Fibroblast of the aortic adventitia (primary cell): ENCODE measurements around the gene KLF7. TPM values are rescaled to one million over a fixed set of nuclear protein-coding genes. Genes with fewer than 3 reads are reported as not detected.
A peak's percentile ranks its signal among the peaks of the same experiment; 100 is the strongest.

Source experiments
- DNase-seq: peaks from one replicate; pipeline ENCODE4 v3.0.0-alpha.2; 2010; ENCODE audit warnings: low read depth
- H3K4me3 ChIP-seq: 2 replicates; pipeline ENCODE4 v1.5.1; 2011; ENCODE audit warnings: low read depth, mild to moderate bottlenecking, control low read depth, low read length, moderate library complexity
- CTCF ChIP-seq: IDR thresholded peaks from 2 replicates; pipeline ENCODE4 v1.5.1; 2011; ENCODE audit warnings: mild to moderate bottlenecking, low read length, control low read depth, inconsistent platforms; ENCODE audit not compliant: insufficient read depth
- total RNA-seq: library from RNA; depleted of rRNA; stranded (reverse); fragments of >200 nt; gene quantifications from 2 replicates; pipeline ENCODE4 v1.2.3, GENCODE V29; 2012; ENCODE audit warnings: low replicate concordance

The KLF7 gene
- total RNA-seq, 1 donor, result 38.5 TPM

- H3K4me3 ChIP-seq, result no peak overlapping the region
- no peak for TF ChIP-seq CTCF
- peak; percentile 69 for DNase-seq
Measured at GRCh38 chr2:207184348-207184747, 18.6 kb upstream of the KLF7 start.

- no peak overlapping the region for H3K4me3 ChIP-seq
- peak; percentile 50 for DNase-seq
- TF ChIP-seq CTCF, result no peak
Measured at GRCh38 chr2:207183506-207183905, 17.8 kb upstream of the KLF7 start.

GRCh38 chr2:207182911-207183310 is 17.2 kb upstream of the KLF7 start:
- peak; percentile 55 for DNase-seq
- no peak overlapping the region for H3K4me3 ChIP-seq
- no peak for TF ChIP-seq CTCF

- no peak overlapping the region for H3K4me3 ChIP-seq
- no peak for TF ChIP-seq CTCF
- DNase-seq, result no peak
Measured at GRCh38 chr2:207181526-207182274, 16.0 kb upstream of the KLF7 start.

GRCh38 chr2:207180741-207181140 is 15.0 kb upstream of the KLF7 start:
- no peak overlapping the region for H3K4me3 ChIP-seq
- no peak for TF ChIP-seq CTCF
- peak; percentile 17 for DNase-seq

- no peak for TF ChIP-seq CTCF
- H3K4me3 ChIP-seq, result no peak overlapping the region
- no peak for DNase-seq
Measured at GRCh38 chr2:207176247-207176646, 10.5 kb upstream of the KLF7 start.

- DNase-seq, result no peak
- no peak for TF ChIP-seq CTCF
- no peak overlapping the region for H3K4me3 ChIP-seq
Measured at GRCh38 chr2:207173641-207174040, 7.9 kb upstream of the KLF7 start.
